HG03457 (cell line): ENCODE measurements around the gene PTGR3.

Experiments
- ATAC-seq: cut with Tn5 transposase; IDR thresholded peaks from one replicate; pipeline ENCODE4 v1.9.1; 2021; ENCODE audit warnings: moderate number of reproducible peaks; ENCODE audit not compliant: unreplicated experiment

The PTGR3 gene

DNA sequence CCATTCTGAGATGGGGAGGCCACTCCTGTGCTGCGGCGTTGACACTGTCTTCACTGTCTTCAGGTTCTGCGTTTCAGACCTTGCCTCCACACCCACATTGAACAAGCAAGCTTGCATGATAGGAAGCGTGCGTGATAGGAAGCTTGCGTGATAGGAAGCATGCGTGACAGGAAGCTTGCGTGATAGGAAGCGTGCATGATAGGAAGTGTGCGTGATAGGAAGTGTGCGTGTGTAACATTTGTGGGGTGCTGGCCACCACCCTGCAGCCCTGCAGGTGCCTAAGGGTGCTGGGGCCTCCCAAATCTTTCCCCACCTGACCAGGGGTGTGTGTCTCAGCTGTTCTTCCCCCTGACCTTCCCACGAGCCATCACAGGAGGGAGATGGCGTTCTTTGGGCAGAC, 27.0 kb upstream of the PTGR3 start:
- no peak for ATAC-seq

- no peak for ATAC-seq
Observed at GRCh38 chr18:75234901-75235300, 26.0 kb upstream of the PTGR3 start.

DNA sequence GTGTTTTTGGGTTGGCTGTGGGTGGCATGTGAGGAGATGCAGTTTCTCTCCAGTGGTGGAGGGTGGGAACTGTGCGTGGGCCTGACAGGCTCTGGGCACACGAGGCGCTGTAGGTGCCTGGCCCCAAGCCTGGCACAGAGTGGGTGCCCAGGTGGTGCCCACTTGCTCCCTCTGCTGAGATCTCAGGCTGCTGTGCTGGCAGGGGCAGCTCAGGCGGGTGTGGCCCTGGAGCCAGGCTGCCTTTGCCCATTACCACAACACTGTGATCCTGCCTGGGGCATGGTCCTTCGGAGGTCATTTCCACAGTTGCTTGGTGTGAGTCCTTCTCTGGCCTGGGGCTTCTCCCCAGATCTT, 22.1 kb upstream of the PTGR3 start:
- ATAC-seq = no peak

DNA sequence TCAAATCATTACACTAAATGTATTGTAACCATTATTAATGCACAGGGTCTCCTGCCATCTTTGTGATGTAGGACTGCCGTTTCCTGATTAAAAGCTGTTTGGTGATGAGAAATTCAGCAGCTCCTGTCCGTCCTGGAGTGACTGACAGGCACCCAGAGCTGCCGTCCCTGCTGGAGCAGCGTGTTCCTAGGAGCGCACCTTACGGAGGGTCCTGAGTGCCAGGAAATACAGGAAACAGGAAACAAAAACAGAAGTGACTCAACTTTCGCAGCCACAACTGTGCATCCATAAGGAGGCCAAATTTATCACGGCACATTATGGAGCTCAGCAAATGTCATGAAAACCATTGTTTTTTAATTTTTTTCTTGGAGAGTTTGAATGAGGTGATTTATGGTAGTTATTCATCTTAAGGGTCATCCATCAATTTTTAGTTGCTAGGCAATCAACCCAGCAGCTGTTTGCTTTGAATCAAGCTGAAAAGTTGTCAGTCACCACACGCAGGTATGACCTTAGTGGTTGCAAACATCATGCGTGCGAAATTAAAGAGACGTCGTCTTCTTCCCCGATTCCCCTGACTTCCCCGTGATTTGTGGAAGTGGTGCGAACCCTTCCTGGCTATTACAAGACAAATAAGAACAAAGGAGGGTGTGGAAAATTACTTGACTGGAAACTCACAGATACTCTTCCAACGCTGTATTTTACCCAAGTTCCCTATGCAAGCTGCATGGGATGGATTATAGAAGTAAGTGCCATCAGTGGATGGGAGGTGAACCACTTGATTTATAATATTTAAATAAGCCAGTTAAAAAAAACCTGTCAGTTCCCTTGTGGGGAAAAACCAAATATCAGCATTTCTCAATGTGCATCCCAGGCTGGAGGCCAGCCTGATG, 21.5 kb upstream of the PTGR3 start:
- ATAC-seq = no peak

DNA sequence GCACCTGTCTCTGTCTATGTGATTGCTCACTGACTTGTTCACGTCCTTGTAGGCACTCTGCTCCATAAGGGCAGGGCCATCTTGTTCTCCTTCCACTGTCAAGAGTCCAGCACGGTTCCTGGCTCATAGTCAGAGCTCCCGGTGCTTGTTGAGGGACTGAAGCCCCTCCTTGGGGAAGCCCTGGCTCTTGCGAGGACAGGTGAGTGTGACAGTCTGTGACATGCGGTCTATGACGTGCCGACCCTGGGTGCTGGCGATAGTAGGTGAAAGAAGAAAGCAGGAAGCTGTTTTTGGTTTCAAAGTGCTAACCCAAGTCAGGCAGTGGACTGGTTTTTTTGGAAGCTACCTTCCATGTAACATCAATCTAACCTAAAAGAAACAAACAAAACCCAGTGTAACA, 20.5 kb upstream of the PTGR3 start:
- no peak for ATAC-seq

- ATAC-seq = no peak
Observed at GRCh38 chr18:75228967-75229366, 20.0 kb upstream of the PTGR3 start.

DNA sequence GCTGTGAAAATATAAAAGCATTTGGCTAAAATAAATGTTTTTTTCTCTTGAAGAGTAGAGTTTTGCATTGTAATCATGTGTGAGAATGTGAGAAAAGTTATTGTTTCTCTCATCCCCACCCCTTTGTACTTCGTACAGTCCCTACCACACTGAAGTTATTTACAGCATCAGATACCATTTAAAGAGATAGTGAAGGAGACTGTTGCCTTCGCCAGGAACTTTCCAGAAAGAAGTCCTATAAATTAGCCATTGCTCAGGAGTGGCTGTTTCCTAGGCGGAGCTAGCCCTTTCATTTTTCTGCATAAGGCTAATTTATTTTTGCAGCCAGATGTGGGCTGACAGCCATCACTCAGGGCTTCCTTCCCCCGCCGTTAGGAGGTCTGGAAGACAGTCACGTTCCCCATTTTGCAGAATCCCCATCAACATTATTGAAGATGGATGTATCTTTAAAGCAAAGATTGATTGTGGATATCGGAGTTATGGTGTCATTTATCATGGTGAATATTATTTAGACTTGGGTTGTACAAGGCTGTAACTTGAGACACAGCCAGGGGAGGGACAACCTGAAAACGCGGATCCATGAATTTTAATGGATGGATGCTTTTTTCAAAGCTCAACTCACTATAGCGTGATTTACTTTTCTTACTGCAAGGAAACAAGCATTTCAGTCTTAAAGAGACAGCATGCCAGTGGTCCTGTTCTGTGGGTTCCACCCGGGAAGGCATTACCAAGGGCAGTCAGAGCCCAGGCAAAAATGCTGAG, 18.8 kb upstream of the PTGR3 start:
- ATAC-seq = no peak

- no peak for ATAC-seq
Observed at GRCh38 chr18:75226956-75227316, 18.0 kb upstream of the PTGR3 start.

DNA sequence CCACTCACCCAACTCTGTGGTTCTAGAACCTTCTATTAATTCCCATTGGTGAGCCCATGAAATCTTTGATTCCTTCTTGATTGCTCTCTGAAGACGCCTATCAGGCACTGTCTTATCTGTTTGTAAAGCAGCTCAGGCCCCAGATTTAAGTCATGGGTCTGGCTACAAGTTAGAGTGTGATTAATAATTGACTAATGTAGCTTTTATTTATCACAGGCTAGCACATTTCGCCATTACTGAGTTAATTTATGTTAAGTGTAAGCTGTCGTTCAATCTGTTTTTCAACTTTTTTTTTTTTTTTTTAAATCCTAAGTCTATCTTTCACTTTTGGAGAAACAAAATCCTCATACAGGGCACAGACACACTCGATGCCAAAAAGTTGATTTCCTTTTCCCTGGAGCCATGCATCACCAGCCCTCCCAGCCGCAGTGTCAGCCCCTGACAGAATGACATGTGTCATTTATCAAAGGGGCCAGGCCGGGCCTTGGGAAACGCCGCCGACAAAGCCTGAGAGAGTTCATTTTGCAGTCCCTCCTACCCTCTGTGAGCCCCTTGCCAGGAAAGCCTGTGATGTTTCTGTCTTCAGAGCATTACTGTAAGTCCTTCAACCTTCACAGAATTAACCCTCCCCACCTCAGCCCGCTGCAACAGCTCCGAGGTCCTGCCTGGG, 17.5 kb upstream of the PTGR3 start:
- ATAC-seq = no peak

GRCh38 chr18:75223687-75224347, 14.9 kb upstream of the PTGR3 start:
- no peak for ATAC-seq

DNA sequence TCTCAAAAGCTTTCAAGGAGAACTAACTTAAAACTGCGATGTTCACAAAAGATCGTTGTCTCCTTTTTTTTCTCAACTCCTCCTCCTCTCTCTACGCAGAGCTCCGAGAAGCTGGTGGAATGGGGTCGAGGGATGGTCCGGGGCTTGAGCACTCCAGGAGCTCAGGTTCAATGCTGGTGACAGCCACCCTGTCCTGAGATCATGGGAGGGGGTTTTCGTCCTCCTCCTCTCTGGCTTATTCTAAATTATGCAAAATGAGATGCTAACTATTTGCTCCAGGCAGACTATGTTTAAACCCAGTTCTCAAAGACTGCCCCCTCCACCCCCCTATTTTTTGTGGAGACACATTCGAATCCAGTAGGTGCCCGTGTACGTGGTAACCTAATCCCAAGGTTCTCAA, 13.5 kb upstream of the PTGR3 start:
- no peak for ATAC-seq

DNA sequence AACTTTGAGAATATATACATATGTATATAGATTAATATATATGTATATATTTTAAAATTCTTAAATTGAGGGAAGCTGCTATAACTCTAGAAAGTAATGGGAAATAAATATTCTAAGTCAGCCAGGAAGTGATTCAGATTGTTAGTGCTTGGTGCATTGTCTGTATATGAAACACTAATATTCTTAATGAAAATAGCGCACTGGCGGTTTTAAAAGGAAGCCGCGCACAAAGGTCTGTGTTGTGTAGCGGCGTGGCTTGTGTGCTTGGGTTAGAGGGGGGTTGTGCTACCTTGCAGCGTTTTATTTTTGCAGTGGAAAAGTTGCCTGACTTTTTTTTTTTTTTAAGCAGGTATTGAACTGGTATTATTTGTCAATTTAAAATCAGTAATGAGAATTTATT, 13.0 kb upstream of the PTGR3 start:
- ATAC-seq = no peak

- ATAC-seq = no peak
Observed at GRCh38 chr18:75221397-75221796, 12.5 kb upstream of the PTGR3 start.

DNA sequence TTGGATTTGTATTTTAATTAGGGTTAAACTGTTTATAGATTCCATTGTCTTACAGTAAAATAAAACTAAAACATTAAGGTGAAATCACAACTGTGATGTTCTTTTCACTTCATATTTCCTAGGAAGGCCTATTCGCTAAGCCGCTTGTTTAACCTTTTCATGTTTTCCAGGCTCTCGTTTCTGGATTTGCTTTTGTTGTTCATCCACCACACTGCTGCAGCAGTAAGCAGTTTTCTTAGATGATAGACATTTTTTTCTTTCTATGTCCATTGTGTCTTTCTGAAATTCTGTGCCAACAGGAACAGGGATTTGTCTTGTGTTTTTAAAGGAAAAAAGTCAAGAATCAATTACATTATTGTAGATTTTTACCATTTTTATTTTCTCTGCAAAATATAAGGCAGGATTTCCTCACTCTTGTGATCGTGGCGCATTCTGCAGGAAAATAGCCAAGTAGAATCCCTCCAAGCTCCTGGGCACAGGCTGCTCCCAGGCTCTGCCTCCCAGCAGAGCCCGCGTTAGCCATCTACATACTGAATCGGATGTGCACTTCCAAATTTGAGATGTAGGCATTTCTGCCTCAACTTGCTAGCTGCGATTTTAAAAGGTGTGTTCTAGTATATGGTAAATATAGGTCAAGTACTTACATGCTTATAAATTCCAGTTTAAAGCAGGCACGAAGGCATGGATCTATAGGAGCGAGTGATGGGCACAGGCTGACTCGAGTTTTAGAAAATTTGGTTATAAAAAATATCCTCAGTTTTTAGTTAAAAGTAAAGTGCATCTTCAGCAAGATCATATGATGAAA, 11.8 kb upstream of the PTGR3 start:
- no peak for ATAC-seq

DNA sequence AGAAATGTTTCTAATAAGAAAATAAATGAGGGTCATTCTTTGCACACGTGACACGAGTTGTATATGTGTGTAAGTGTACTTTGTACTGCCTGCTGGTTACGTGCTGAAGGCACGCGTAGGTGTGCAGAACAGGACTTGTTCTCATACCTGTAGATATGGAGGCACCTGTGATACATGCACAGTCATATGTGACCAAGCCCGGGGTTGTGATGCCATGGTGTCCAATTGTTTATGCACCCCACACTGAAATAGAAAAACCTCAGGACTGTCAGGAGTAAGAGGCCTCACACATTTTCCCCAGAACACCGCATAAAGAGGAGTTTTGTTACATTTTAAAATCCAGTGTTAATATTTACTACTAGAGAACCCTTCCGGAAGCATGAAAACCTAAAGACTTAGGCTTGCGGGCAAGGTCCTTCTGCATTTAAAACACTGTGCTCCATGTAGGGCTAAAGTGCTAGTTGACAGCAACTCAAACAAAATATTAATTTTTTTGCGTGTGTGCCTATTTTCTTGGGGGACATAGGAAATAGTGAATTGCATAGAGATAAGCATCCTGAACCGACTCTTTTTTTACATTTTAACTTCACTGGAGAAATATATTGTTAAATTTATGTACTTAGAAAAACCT, 10.9 kb upstream of the PTGR3 start:
- no peak for ATAC-seq

- no peak for ATAC-seq
Observed at GRCh38 chr18:75218065-75218923, 9.4 kb upstream of the PTGR3 start.

DNA sequence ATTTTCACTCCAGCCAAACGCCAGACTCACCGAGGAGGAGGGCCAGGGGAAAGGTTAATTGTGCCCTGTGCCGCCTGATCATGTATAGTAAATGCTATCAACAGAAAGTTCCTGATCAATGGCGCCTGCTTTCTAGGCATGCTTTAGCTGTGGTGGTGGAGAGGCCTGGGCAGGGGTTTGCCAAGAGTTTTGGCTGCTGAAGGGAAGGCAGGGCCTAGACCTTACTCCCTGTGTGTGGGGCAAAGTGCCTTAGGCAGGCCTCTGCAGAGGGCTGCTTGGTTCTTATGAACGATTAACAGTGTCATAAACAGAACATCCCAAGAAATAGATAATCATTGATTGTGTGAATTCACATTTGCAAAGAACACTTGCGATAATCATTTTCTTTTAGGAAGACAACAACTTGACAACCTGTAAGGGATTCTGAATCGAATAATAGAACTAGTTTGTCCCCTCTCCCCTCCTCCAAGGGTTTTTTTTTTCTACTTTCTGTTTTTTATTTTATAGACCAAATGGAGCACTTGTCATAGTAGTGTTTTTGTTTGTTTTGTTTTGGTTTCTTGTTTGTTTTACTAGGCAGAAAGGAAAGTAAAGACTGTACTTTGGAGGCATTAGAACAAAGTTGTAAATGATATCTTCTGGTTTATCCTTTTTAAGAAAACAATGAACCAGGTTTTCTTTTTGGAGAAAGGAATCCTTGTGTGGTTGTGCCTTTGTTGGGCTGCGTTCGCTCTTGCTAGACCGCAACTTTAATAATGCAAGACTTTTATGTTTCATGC, 8.2 kb upstream of the PTGR3 start:
- no peak for ATAC-seq

- ATAC-seq = no peak
Observed at GRCh38 chr18:75216212-75216910, 7.4 kb upstream of the PTGR3 start.
